ENCODE results near the gene POC1A.

DNA sequence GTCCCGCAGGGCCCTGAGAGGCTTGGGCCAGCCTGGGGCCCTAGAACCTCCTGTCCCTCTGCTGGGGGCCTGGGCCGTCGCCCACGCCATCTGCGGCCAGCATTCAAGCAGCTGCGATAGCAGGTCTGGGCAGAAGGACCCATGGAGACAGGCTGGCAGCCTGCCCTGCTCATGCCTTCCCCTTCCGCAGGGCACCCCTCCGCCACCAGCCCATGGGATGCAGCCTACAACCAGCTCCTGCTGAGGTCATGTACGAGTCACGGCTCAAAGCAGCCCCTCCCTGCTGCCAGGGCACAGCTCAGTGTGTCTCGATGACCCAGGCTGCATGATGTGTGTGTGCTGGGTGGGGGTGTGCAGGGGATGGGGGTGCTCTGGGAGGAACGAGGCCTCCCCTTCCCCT lies 125.7 kb downstream of the POC1A start:
- TF ChIP-seq, protein P1, sequence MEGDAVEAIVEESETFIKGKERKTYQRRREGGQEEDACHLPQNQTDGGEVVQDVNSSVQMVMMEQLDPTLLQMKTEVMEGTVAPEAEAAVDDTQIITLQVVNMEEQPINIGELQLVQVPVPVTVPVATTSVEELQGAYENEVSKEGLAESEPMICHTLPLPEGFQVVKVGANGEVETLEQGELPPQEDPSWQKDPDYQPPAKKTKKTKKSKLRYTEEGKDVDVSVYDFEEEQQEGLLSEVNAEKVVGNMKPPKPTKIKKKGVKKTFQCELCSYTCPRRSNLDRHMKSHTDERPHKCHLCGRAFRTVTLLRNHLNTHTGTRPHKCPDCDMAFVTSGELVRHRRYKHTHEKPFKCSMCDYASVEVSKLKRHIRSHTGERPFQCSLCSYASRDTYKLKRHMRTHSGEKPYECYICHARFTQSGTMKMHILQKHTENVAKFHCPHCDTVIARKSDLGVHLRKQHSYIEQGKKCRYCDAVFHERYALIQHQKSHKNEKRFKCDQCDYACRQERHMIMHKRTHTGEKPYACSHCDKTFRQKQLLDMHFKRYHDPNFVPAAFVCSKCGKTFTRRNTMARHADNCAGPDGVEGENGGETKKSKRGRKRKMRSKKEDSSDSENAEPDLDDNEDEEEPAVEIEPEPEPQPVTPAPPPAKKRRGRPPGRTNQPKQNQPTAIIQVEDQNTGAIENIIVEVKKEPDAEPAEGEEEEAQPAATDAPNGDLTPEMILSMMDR (conservative IDR thresholded peaks at IDR 0.05; ENCODE audit: low read depth, low read length), result no peak
- no peak for TF ChIP-seq EZH2phosphoT487 (IDR thresholded peaks at IDR 0.05; ENCODE audit: borderline replicate concordance, low read length)
